GM19193 (cell line): ENCODE measurements around the gene ATRN.

ENCODE experiments used
- POLR2A ChIP-seq: IDR thresholded peaks from 4 replicates; pipeline ENCODE4 v1.6.1; 2011; ENCODE audit not compliant: insufficient read depth, insufficient read length; ENCODE audit errors: extremely low read depth

Gene ATRN

DNA sequence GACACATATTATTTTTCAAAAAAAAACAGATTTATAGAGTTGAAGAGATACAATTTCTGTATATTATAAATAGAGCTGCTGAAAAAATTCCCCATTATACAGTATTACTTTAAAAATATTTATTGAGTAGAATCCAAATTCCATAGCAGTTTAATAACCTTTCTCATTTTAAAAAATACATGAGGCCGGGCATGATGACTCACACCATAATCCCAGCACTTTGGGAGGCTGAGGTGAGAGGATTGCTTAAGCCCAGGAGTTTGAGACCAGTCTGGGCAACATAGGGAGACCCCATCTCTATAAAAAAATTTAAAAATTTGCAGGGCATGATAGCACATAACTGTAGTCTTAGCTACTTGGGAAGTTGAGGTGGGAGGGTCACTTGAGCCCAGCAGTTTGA is 13.0 kb downstream of the ATRN start:
- TF ChIP-seq POLR2A = no peak

DNA sequence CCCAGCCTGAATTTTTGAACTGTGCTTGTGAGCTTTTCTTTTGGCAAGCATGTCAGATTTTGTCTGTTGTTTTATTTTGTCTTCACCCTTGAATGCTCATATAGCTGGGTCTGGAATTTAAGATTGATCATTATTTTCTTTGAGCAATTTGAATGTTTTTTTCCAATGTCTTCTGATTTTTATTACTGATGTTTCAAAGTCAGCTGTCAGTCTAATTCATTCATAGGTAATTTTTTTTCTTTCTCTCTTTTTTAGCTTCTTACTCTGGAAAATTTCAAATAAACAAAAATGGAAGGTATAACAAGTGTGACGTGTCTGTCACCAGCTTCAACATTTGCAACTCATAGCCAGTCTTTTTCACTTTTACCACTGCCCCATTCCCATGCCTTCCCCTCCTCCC is 15.1 kb downstream of the ATRN start:
- no peak for TF ChIP-seq POLR2A

DNA sequence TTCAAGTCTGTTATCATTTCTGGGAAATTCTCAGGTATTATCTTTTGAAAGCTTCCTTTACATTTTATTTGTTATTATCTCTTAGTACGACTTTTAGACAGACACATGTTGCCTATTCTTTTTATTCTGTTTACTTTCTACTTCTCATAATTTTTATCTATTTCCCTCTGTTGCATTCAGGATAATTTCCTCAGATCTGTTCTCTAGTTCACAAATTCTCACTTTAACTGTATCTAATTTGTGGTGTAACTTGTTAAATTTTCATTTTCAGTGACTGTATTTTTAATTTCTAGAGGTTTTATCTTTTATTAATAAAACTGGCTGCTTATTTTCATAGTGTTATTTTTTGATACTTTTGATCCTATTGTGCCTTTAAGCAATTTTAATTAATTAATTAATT is 16.0 kb downstream of the ATRN start:
- TF ChIP-seq POLR2A = no peak

DNA sequence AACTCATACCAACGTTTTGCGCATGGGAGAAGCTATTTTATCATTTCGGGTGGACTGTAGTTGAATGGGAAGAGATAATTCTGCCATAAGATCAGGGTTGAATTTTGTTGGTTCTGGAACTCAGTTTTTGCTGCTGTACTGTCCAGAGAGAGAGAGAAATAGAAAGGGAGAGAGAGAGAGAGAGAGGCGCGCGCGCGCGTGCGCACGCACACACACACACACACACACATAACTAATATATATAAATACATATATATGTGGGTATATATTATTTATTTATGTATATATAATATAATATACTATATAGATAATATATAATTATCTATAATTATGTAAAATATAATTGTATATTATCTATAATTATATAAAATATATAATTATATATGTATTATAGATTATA is 21.9 kb downstream of the ATRN start:
- no peak for TF ChIP-seq POLR2A

DNA sequence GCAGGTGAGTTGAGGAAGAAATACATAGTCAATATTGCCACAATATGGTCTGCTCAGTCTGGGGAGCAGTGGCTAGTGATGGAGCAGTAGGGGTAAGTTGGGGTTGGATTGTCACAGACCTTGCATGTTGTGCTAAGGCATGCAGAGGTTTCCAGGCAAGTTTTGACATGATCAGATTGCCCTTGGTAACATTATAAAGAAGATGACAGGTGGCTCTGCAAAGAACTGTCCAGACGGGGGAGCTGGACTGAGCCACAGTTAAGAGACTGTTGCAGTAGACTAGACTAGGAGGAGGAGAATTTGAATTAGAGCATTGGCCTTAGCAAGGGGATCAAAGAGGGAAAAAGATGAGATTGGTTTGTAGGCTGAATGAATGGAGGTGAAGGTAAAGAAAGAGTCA is 23.4 kb downstream of the ATRN start:
- TF ChIP-seq POLR2A = no peak

DNA sequence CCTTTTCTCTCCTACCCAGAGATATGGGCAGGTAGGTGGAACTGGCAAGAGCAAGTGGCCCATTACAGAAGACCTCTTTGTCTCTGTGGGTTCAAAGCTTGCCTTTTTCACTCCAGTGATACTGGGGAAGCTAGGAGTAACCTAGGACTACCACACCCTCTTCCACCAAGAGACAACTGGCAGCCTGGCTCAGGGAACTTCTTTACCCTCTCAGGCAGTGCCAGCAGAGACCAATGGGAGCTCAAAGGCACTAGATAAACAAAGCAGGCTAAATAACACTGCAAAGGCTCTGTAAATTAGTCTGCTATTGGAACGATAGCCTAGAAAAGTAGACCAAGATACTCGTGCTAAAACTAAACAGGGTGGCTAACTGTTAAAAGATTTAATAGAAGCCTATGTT is 32.1 kb downstream of the ATRN start:
- no peak for TF ChIP-seq POLR2A

DNA sequence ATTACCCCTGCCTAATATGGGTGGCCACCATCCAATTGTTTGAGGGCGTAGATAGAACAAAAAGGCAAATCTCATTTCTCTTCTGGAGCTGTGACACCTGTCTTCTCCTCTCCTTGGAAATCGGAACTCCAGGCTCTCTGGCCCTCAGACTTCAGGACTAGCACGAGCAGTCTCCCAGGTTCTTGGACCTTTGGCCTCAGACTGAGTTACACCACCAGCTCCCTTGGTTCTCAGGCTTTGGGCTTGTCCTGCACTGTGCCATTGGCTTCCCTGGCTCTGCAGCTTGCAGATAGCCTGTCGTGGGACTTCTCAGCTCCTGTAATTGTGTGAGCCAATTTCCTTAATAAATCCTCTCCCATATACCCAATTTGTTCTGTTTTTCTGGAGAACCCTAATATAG is 34.3 kb downstream of the ATRN start:
- no peak for TF ChIP-seq POLR2A

DNA sequence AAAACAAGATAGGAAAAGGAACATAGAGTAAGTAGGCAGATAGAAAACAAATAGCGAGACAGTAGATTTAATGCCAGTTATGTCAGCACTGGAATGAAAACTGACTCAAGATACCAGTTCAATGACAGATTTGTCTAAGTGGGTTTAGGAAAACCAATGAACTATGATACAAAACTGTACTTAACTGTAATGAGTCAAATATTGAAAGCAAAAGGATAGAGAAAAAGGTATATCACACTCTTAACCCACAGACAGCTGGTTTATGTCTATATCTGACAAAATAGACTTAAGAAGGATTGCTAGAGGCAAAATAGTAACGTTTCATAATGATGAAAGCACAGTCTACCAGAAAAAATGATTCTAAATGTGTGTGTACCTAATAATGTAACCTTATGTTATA is 38.2 kb downstream of the ATRN start:
- TF ChIP-seq POLR2A = no peak

DNA sequence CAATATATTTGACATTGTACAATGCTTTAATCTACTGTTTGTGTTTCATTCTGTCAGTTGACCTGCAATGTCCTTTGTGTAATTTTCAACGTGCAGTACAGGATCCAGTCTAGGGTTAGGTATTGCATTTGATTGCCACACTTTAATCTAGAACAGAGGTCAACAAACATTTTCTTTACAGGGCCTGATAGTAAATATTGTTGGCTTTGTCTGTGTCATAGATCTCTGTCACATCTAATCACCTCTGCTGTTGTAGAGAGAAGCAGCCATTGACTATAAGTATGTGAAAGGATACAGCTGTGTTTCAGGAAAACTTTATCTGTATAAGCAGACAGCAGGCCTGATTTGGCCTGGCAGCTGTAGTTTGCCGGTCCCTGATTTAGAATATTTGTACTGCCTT is 39.3 kb downstream of the ATRN start:
- no peak for TF ChIP-seq POLR2A

DNA sequence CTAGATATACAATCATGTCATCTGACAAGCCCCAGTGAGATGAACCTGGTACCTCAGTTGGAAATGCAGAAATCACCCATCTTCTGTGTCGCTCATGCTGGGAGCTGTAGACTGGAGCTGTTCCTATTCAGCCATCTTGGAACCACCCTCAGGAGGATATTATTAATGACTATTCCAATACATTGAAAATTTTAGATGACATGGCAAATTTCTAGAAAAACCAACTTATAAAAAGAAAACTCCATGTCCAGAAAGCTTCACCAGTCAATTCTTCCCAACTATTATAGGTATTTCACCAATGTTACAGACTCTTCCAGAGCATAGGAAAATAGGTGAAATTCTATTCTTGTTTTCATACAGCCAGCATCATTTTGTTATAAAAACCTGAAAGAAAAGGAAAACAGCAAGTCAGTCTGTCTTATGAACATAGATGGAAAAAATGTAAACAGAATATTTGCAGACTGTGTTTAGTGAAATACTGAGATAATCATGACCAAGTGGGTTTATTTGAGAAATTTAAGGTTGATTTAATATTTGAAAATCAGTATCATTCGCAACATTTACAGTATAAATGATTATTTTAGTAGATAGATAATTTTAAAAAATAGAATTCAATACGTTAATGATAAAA is 43.3 kb downstream of the ATRN start:
- no peak for TF ChIP-seq POLR2A

DNA sequence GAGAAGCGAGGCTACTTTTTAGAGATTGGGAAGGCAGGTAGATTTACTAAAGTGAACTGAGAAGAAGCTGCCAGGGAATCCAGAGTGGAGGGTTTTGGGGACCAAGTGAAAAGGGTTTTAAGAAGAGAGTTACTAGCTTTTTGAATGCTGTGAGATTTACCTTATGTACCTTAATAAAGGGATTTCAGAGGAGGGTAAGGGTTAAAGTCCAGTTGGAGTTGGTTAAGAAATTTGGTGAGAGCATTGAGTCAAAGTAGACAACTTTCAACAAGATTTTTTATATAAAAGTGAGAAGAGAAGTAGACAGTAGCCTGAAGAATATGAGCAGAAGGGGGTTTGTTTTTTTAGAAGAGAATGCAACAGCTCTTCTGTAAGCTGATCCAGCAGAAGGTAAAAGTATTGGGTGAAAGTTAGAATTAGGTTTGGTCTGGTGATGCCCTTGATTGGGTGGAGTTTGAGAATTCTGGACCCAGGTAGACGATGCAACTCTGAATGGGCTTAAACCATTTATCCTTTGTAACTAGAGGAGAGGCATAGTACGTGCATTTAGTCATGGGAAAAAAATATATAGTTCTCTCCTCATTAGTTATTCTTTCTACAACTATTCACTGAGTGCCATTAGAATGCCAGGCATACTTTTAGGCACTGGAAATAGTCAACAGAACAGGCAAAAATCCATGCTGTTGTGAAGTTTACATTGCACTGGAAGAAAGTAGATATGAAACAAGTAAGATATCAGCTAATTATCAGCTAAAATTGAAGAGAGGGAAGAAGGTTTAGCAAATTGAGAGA is 44.8 kb downstream of the ATRN start:
- no peak for TF ChIP-seq POLR2A

DNA sequence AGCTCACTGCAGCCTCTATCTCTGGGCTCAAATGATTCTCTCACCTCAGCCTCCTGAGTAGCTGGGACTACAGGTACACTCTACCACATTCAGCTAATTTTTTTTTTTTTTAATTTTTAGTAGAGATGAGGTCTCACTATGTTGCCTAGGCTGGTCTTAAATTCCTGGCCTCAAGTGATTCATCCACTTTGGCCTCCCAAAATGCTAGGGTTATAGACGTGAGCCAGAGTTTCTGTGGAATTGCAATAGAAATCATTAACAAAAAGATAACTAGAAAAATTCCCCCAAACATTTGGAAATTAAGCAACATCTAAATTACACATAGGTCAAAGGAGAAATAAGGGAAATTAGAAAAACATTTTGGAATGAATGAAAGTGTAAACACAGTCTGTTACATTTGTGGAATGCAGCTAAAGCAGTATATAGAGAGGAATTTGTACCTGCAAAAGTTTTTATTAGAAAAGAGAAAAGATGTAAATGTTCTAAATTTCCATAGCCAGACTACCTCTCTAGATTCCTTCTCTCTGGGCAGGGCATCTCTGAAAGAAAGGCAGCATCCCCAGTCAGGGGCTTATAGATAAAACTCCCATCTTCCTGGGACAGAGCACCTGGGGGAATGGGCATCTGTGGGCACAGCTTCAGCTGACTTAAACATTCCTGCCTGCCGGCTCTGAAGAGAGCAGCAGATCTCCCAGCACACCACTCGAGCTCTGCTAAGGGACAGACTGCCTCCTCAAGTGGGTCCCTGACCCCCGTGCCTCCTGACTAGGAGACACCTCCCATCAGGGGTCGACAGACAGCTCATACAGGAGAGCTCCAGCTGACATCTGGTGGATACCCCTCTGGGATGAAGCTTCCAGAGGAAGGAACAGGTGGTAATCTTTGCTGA is 51.3 kb downstream of the ATRN start:
- no peak for TF ChIP-seq POLR2A

DNA sequence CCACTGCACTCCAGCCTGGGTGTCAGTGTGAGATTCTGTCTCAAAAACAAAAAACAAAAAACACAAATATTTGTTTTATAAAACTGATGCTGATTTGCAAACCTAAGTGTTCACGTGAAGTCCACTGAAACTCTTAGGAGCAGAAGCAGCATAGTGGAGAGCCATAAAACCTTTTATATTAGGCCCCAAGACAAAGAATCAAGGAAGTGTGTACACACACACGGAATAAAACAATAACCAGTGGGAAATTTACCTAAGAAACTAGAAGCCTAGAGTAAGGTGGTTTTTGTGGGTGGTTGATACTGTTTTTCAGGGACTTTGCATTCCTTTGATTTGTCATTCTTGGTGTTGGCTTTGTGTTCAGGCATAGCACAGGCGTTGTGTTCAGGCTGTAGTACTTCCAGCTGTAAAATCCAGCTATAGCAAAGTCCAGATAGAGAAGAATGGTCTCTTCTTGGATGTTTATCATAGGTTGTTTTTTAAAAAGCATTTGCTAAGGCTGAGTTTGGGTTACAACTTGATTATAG is 61.3 kb downstream of the ATRN start:
- TF ChIP-seq POLR2A = no peak

DNA sequence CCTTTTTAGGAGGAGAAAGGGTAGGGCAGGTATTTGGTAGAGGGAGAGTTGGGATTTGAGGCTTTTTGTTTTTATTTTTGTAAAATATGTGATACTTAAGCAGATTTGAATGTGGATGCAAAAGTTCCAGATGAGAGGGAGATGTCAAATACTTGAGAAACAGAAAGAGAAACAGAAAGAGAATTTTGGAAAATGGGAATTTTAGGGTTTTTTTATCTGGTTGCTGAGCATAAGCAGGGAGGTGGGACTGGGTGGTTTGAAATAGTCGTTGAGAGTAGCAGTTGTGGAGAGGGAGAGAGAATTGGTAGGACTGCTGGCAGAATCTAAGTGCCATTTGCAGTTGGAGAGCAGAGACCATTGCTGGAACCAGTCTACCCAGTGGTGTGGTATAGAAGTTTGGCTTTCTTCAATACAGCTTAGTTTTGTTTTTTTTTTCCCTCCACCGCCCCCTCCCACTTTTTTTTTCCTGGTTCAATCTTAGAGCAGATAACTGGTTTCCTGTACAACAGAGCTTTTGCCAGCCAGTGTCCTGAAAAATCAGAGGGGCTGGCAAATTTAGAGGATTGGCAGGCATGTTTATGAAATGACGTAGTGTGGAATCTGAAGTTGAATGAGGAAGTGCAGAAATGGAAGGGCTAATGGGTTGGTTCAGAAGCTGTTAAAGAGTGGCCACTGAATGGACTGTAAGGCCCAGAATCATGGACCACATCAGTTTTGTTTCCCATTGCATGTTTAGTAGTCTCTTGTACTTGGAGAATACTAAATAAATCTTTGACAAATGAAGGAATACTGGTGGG is 68.7 kb downstream of the ATRN start:
- no peak for TF ChIP-seq POLR2A
